ENCODE data around the gene LIPC.

- TF ChIP-seq JUN (IDR thresholded peaks at IDR 0.05; ENCODE audit: borderline replicate concordance, insufficient read depth, insufficient read length, low read depth): no peak
- TF ChIP-seq CTCF (IDR thresholded peaks at IDR 0.05; ENCODE audit: extremely low read depth in 1 of 2, insufficient read depth in 1 of 2, low read depth in 1 of 2, low read length in 2 of 2): no peak
- no peak for TF ChIP-seq POLR2AphosphoS5 (IDR thresholded peaks at IDR 0.05; ENCODE audit: insufficient read depth, low read depth, low read length)
- no peak for TF ChIP-seq MYC (IDR thresholded peaks at IDR 0.05; ENCODE audit: low read depth, low read length)
- no peak for TF ChIP-seq POLR2A (IDR thresholded peaks at IDR 0.05; ENCODE audit: low read depth, low read length)
- TF ChIP-seq MAX (IDR thresholded peaks at IDR 0.05; ENCODE audit: insufficient read depth, insufficient read length): no peak
- TF ChIP-seq EZH2 (IDR thresholded peaks at IDR 0.05; ENCODE audit: borderline replicate concordance, low read depth, low read length, severe bottlenecking): no peak
- no peak for TF ChIP-seq GATA2 (IDR thresholded peaks at IDR 0.05; ENCODE audit: insufficient read depth, insufficient read length, low read depth, low read length)
- TF ChIP-seq FOS (IDR thresholded peaks at IDR 0.05; ENCODE audit: borderline replicate concordance, insufficient read depth, low read length): no peak
Observed at GRCh38 chr15:58420579-58421043, 11.2 kb upstream of the LIPC start.

Data from endothelial cell of umbilical vein (primary cell).